ENCODE data around the gene JCAD. TPM values are rescaled to one million over a fixed set of nuclear protein-coding genes. Genes with fewer than 3 reads are reported as not detected.
"Not testable (repeated sequence)": the region's sequence is repeated elsewhere in the genome, so short reads cannot be mapped to it uniquely, and the experiment has no call there.

The JCAD gene
- polyA plus RNA-seq, 1 donor from 2014 or later: 2.3 TPM

GRCh38 chr10:29980084-29980483 is 79.3 kb downstream of the JCAD start:
- Histone ChIP-seq H2AFZ (ENCODE audit: low read depth, low read length) (no peak overlapping the region), H3K4me3 (ENCODE audit: low read length) (no peak overlapping the region), H3K9me3 (ENCODE audit: low read length) (no peaks in the 10 kb centered on the region), H3K9ac (ENCODE audit: low read length) (no peak overlapping the region), H3F3A (ENCODE audit: insufficient read depth, low read length, poor library complexity, severe bottlenecking) (no peaks in the 10 kb centered on the region), H3K4me2 (ENCODE audit: low read length) (no peak overlapping the region), H3K27me3 (ENCODE audit: insufficient read depth, low read depth, low read length) (no peaks in the 10 kb centered on the region), H4K20me1 (ENCODE audit: insufficient read depth) (no peaks in the 10 kb centered on the region), H3K9me2 (ENCODE audit: insufficient read depth, low read length) (no peaks in the 10 kb centered on the region), H3K36me3 (ENCODE audit: insufficient read depth, low read length) (no peaks in the 10 kb centered on the region), H3K27ac (ENCODE audit: low read length) (no peak overlapping the region), H3K79me2 (replicated peaks; ENCODE audit: insufficient read depth, low read length) (no peaks in the 10 kb centered on the region)
- no peak for TF ChIP-seq POLR2AphosphoS5 (IDR thresholded peaks at IDR 0.05)
- TF ChIP-seq TAF1 (IDR thresholded peaks at IDR 0.05; ENCODE audit: low read depth): no peak
- TF ChIP-seq SMC3 (conservative IDR thresholded peaks at IDR 0.05; ENCODE audit: poor library complexity): no peak
- no peak for TF ChIP-seq EP300 (conservative IDR thresholded peaks at IDR 0.05; ENCODE audit: poor library complexity, severe bottlenecking)
- TF ChIP-seq CTCF (IDR thresholded peaks at IDR 0.05; ENCODE audit: poor library complexity, severe bottlenecking): no peak
- no peak for TF ChIP-seq MXI1 (conservative IDR thresholded peaks at IDR 0.05; ENCODE audit: poor library complexity, severe bottlenecking)
- TF ChIP-seq REST (IDR thresholded peaks at IDR 0.05; ENCODE audit: borderline replicate concordance): no peak
- TF ChIP-seq RAD21 (conservative IDR thresholded peaks at IDR 0.05): no peak
- no peak for TF ChIP-seq EZH2 (IDR thresholded peaks at IDR 0.05; ENCODE audit: borderline replicate concordance, insufficient read depth, low read length, poor library complexity, severe bottlenecking)

DNA sequence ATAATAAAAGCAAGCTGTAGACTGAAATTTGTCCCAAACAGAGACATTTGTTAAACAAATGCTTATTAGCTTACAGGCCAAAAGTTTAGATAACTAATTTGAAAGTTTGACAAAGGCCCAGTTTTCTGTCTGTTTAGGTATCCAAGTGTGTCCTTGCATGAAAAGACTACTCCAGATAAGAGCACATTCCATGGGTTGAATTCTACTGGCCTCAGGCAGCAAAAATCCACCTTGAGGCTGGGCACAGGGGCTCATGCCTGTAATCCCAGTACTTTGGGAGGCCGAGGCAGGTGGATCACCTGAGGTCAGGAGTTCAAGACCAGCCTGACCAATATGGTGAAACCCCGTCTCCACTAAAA is 80.0 kb downstream of the JCAD start:
- not testable (repeated sequence) for H3K9me2 ChIP-seq (ENCODE audit: insufficient read depth, low read length); H3K79me2 ChIP-seq (replicated peaks; ENCODE audit: insufficient read depth, low read length); H3K4me3 ChIP-seq (ENCODE audit: low read length); H3K9ac ChIP-seq (ENCODE audit: low read length); H3K27ac ChIP-seq (ENCODE audit: low read length); H3K27me3 ChIP-seq (ENCODE audit: insufficient read depth, low read depth, low read length); H3K9me3 ChIP-seq (ENCODE audit: low read length); H3K4me2 ChIP-seq (ENCODE audit: low read length); H3F3A ChIP-seq (ENCODE audit: insufficient read depth, low read length, poor library complexity, severe bottlenecking); H4K20me1 ChIP-seq (ENCODE audit: insufficient read depth); H3K36me3 ChIP-seq (ENCODE audit: insufficient read depth, low read length); H2AFZ ChIP-seq (ENCODE audit: low read depth, low read length)

DNA sequence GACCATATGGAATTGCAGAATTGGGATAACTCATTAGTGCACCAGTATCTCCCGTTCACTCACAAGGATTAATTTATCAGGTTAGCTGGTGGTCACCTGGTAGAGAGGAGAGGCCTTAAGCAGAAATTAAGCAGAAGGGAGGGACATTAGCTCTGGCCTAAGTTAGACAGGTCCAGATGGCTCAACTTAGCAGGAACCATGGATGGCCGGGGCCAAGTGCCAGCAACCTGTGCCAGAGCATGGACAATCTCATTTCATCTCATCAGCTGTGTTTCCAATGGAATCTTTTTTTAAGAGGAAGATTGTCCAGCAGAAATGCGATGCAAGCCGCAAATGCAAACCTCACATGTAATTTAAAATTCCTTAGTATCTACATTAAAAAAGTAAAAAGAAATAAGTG is 82.2 kb downstream of the JCAD start:
- Histone ChIP-seq H3K27ac (ENCODE audit: low read length) (no peak overlapping the region), H3K4me2 (ENCODE audit: low read length) (no peak overlapping the region), H4K20me1 (ENCODE audit: insufficient read depth) (no peaks in the 10 kb centered on the region), H3K9ac (ENCODE audit: low read length) (no peak overlapping the region), H3K27me3 (ENCODE audit: insufficient read depth, low read depth, low read length) (no peaks in the 10 kb centered on the region), H3K36me3 (ENCODE audit: insufficient read depth, low read length) (no peaks in the 10 kb centered on the region), H3K9me2 (ENCODE audit: insufficient read depth, low read length) (no peaks in the 10 kb centered on the region), H3K9me3 (ENCODE audit: low read length) (no peaks in the 10 kb centered on the region), H3K4me3 (ENCODE audit: low read length) (no peak overlapping the region), H3K79me2 (replicated peaks; ENCODE audit: insufficient read depth, low read length) (no peaks in the 10 kb centered on the region), H3F3A (ENCODE audit: insufficient read depth, low read length, poor library complexity, severe bottlenecking) (no peaks in the 10 kb centered on the region), H2AFZ (ENCODE audit: low read depth, low read length) (no peak overlapping the region)
- TF ChIP-seq REST (IDR thresholded peaks at IDR 0.05; ENCODE audit: borderline replicate concordance) (no peak), POLR2AphosphoS5 (IDR thresholded peaks at IDR 0.05) (no peak), SMC3 (conservative IDR thresholded peaks at IDR 0.05; ENCODE audit: poor library complexity) (no peak), MXI1 (conservative IDR thresholded peaks at IDR 0.05; ENCODE audit: poor library complexity, severe bottlenecking) (no peak), EZH2 (IDR thresholded peaks at IDR 0.05; ENCODE audit: borderline replicate concordance, insufficient read depth, low read length, poor library complexity, severe bottlenecking) (no peak), EP300 (conservative IDR thresholded peaks at IDR 0.05; ENCODE audit: poor library complexity, severe bottlenecking) (no peak), TAF1 (IDR thresholded peaks at IDR 0.05; ENCODE audit: low read depth) (no peak), RAD21 (conservative IDR thresholded peaks at IDR 0.05) (no peak), CTCF (IDR thresholded peaks at IDR 0.05; ENCODE audit: poor library complexity, severe bottlenecking) (no peak)
